Fibroblast of lung (primary cell): ENCODE data around the gene CDH24. TPM values are rescaled to one million over a fixed set of nuclear protein-coding genes. Genes with fewer than 3 reads are reported as not detected.

Experiments
- DNase-seq, 2 donors: peaks; one replicate each; pipeline versions ENCODE4 v3.0.0 to v3.0.0-alpha.2; 2010; ENCODE audit warnings: low read depth in 2 of 2
- H2AFZ ChIP-seq: 2 replicates; pipeline ENCODE4 v1.5.1; 2012; ENCODE audit warnings: low read length, control low read depth, inconsistent platforms
- H3K27ac ChIP-seq: 2 replicates; pipeline ENCODE4 v1.5.1; 2011; ENCODE audit warnings: low read length, control low read depth; ENCODE audit not compliant: insufficient read depth
- H3K27me3 ChIP-seq: 2 replicates; pipeline ENCODE4 v1.5.1; 2011; ENCODE audit warnings: mild to moderate bottlenecking, low read length; ENCODE audit not compliant: control insufficient read depth, insufficient read depth
- H3K36me3 ChIP-seq: 2 replicates; pipeline ENCODE4 v1.5.1; 2011; ENCODE audit warnings: low read length; ENCODE audit not compliant: control insufficient read depth, insufficient read depth
- H3K4me1 ChIP-seq: 2 replicates; pipeline ENCODE4 v1.5.1; 2011; ENCODE audit warnings: low read length; ENCODE audit not compliant: control insufficient read depth, insufficient read depth; ENCODE audit errors: extremely low read depth
- H3K4me2 ChIP-seq: 2 replicates; pipeline ENCODE4 v1.5.1; 2011; ENCODE audit warnings: low read length, control low read depth; ENCODE audit not compliant: insufficient read depth; ENCODE audit errors: extremely low read depth
- H3K4me3 ChIP-seq, 4 experiments: fragments of 200-600 bp in 1 of 4; sonication (generic) in 1 of 4; replicated peaks in 1 of 4; 2 replicates each; pipeline ENCODE4 v1.5.1; 2011 to 2016; ENCODE audit warnings: low read length in 4 of 4, low read depth in 3 of 4, mild to moderate bottlenecking in 3 of 4, control low read depth in 2 of 4, inconsistent platforms in 1 of 4, mixed read lengths in 1 of 4; ENCODE audit not compliant: insufficient read depth in 1 of 4; ENCODE audit errors: control extremely low read depth in 1 of 4
- H3K79me2 ChIP-seq: 2 replicates; pipeline ENCODE4 v1.5.1; 2012; ENCODE audit warnings: mild to moderate bottlenecking, low read length, inconsistent platforms; ENCODE audit not compliant: control insufficient read depth, insufficient read depth
- H3K9ac ChIP-seq: 2 replicates; pipeline ENCODE4 v1.5.1; 2011; ENCODE audit warnings: mild to moderate bottlenecking, low read length, control low read depth; ENCODE audit not compliant: insufficient read depth
- H3K9me3 ChIP-seq: 2 replicates; pipeline ENCODE4 v1.5.1; 2012; ENCODE audit warnings: low read depth, low read length; ENCODE audit not compliant: control insufficient read depth, insufficient read depth
- H4K20me1 ChIP-seq: 2 replicates; pipeline ENCODE4 v1.5.1; 2011; ENCODE audit warnings: low read length; ENCODE audit not compliant: control insufficient read depth, insufficient read depth; ENCODE audit errors: extremely low read depth
- CTCF ChIP-seq, 2 donors: IDR thresholded peaks in 1 of 2; conservative IDR thresholded peaks in 1 of 2; 1 replicate in 1 of 2; 2 replicates in 1 of 2; pipeline ENCODE4 v1.5.1; 2011 to 2012; ENCODE audit warnings: low read length in 2 of 2, control low read depth in 1 of 2, inconsistent platforms in 1 of 2, low read depth in 1 of 2, mild to moderate bottlenecking in 1 of 2
- EZH2 ChIP-seq: IDR thresholded peaks from 2 replicates; pipeline ENCODE4 v1.5.1; 2012; ENCODE audit warnings: low read length, control low read depth, mild to moderate bottlenecking; ENCODE audit errors: missing control alignments
- polyA plus RNA-seq, 2 donors: library from polyadenylated mRNA; depleted of rRNA in 1 of 2; stranded (reverse) in 1 of 2; unstranded in 1 of 2; fragments of >200 nt; gene quantifications; 2 replicates each; pipeline ENCODE4 v1.2.1, GENCODE V29; 2011 to 2012; ENCODE audit warnings: missing spikeins in 1 of 2
- total RNA-seq: library from RNA; depleted of rRNA; stranded (reverse); fragments of >200 nt; gene quantifications from 2 replicates; pipeline ENCODE4 v1.2.1, GENCODE V29; 2014

Gene CDH24
- total and polyA plus RNA-seq, 2 donors (not counting 1 experiment from before 2014, with no cell fraction given), result 5.0 to 5.6 TPM

GRCh38 chr14:23021434-23021833, 35.9 kb downstream of the CDH24 start:
- Histone ChIP-seq H3K9me3 (no peaks in the 10 kb centered on the region), H3K36me3 (peaks cover 3% of the 10 kb centered on the region), H3K79me2 (no peaks in the 10 kb centered on the region), H3K9ac (no peak overlapping the region), H3K27ac (no peak overlapping the region), H3K27me3 (no peaks in the 10 kb centered on the region), H4K20me1 (no peaks in the 10 kb centered on the region), H3K4me3 (no peak overlapping the region), H3K4me1 (no peaks in the 10 kb centered on the region), H2AFZ (no peak overlapping the region), H3K4me2 (no peak overlapping the region)
- no peak for DNase-seq
- TF ChIP-seq EZH2 (no peak), CTCF (conservative IDR thresholded peaks at IDR 0.05 in 1 of 2, IDR thresholded peaks at IDR 0.05 in 1 of 2; ENCODE audit: low read depth in 1 of 2, low read length in 2 of 2) (no peak)

GRCh38 chr14:23020143-23021128, 36.9 kb downstream of the CDH24 start:
- no peaks in the 10 kb centered on the region for H3K4me1 ChIP-seq
- no peak overlapping the region for H3K9ac ChIP-seq
- no peak overlapping the region for H3K4me3 ChIP-seq
- no peak for TF ChIP-seq EZH2
- no peak for TF ChIP-seq CTCF (conservative IDR thresholded peaks at IDR 0.05 in 1 of 2, IDR thresholded peaks at IDR 0.05 in 1 of 2; ENCODE audit: low read depth in 1 of 2, low read length in 2 of 2)
- no peak overlapping the region for H3K27ac ChIP-seq
- no peaks in the 10 kb centered on the region for H4K20me1 ChIP-seq
- no peaks in the 10 kb centered on the region for H3K27me3 ChIP-seq
- H2AFZ ChIP-seq, result no peak overlapping the region
- H3K79me2 ChIP-seq, result no peaks in the 10 kb centered on the region
- no peak overlapping the region for H3K4me2 ChIP-seq
- no peaks in the 10 kb centered on the region for H3K36me3 ChIP-seq
- no peak for DNase-seq
- no peaks in the 10 kb centered on the region for H3K9me3 ChIP-seq

- H3K27ac ChIP-seq, result no peak overlapping the region
- no peak overlapping the region for H2AFZ ChIP-seq
- H3K9me3 ChIP-seq, result no peaks in the 10 kb centered on the region
- H4K20me1 ChIP-seq, result no peaks in the 10 kb centered on the region
- TF ChIP-seq CTCF (conservative IDR thresholded peaks at IDR 0.05 in 1 of 2, IDR thresholded peaks at IDR 0.05 in 1 of 2; ENCODE audit: low read depth in 1 of 2, low read length in 2 of 2) (no peak), EZH2 (no peak)
- H3K4me2 ChIP-seq, result no peak overlapping the region
- DNase-seq, result no peak
- no peak overlapping the region for H3K9ac ChIP-seq
- no peaks in the 10 kb centered on the region for H3K4me1 ChIP-seq
- no peaks in the 10 kb centered on the region for H3K36me3 ChIP-seq
- no peaks in the 10 kb centered on the region for H3K27me3 ChIP-seq
- no peaks in the 10 kb centered on the region for H3K79me2 ChIP-seq
- no peak overlapping the region for H3K4me3 ChIP-seq
These were observed 39.2 kb downstream of the CDH24 start for GRCh38 chr14:23018107-23018506.
